Activated CD4-positive, alpha-beta T cell treated with anti-CD3 and anti-CD28 coated beads, Interleukin-2, amount 10 ng/mL, durations not matched to agents 24 days and 14 days (primary cell): Measurements from ENCODE around the gene LRRC73. TPM values are rescaled to one million over a fixed set of nuclear protein-coding genes. Genes with fewer than 3 reads are reported as not detected.
A peak's percentile ranks its signal among the peaks of the same experiment; 100 is the strongest.
"Not testable (repeated sequence)": the region's sequence is repeated elsewhere in the genome, so short reads cannot be mapped to it uniquely, and the experiment has no call there.

Source experiments
- DNase-seq: peaks from one replicate; pipeline ENCODE4 v3.0.0; 2022
- H3K27ac Mint-ChIP-seq: one replicate; pipeline ENCODE4 v1.8.0; 2022; ENCODE audit warnings: mild to moderate bottlenecking, mixed read lengths
- H3K27me3 Mint-ChIP-seq: one replicate; pipeline ENCODE4 v1.8.0; 2022; ENCODE audit warnings: mixed read lengths
- H3K36me3 Mint-ChIP-seq: one replicate; pipeline ENCODE4 v1.8.0; 2022; ENCODE audit warnings: low read depth, mild to moderate bottlenecking, mixed read lengths
- H3K4me1 Mint-ChIP-seq: one replicate; pipeline ENCODE4 v1.8.0; 2021; ENCODE audit warnings: mixed read lengths
- H3K4me3 Mint-ChIP-seq: one replicate; pipeline ENCODE4 v1.8.0; 2022; ENCODE audit warnings: mild to moderate bottlenecking, moderate library complexity, mixed read lengths
- H3K9me3 Mint-ChIP-seq: one replicate; pipeline ENCODE4 v1.8.0; 2021; ENCODE audit warnings: mixed read lengths
- intact Hi-C: fragments of 100-400 bp; cut with micrococcal nuclease; formaldehyde crosslinking; loops from one replicate; pipeline ENCODE4 v1.15.1; 2023
- total RNA-seq: library from RNA; stranded (reverse); gene quantifications from 2 replicates; pipeline ENCODE4 v1.2.3, GENCODE V29; 2022

LRRC73 gene, protein sequence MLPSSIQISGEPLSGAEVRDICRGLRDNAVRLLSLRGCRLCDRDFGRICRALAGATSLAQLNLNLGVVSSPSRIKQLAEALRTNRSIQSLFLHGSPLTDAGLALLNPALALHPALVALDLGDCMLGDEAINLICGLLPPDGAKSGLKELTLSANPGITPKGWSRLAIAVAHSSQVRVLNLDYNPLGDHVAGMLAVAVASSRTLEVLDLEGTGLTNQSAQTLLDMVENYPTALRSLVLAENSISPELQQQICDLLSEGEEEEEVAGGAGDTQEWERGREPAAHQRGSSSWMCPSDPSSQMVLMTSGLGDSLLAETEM
- total RNA-seq = 0.14 and 0.51 TPM in 2 replicates

DNA sequence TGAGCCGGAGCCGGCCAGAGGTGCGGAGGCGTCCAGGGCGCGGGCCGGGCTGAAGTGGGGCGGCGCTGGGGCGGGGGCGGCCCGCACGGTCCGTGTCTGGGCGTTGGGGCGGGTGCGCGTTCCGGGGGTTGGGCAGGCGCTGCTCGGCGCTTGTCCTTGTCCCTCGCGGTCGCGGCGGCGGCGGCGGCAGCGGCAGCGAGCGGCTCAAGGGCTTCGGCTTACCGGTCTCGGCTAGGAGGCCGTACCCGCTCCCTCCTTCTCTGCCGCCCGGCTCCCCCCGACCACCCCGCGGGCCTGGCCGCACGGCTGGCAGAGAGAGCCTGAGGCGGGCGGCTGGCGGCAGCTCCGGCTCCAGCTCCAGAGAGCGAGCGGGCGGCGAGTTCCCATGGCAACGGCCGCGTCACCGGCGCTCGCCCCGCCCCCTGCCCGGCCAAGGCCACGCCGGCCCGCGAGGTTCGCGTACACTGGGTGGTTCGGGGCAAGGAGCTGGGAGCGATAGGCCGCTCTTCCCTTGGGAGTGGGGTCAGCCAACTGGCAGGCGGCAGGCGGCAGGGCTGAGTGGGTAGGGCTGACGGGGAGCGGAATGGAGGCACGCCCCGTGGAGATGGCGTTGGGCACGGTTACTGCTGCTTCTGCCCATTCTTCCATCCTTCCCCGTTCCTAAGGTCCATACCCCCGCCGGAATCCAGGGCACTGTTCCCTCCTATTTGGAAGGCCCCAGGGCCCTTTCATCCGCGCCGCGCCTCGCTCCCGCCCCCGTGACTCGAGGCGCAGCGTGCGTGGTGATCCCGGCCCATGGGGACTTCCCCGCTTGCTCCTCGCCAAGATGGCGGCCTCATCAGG, at the start of gene LRRC73:
Gene LRRC73, minus strand, starts transcription at position 363 of the 843 bp plus-strand sequence. CDS start 561 bp downstream, outside the sequence.
- DNase-seq = peak; percentile 96
- Mint-ChIP-seq H3K9me3 (no peaks in the 10 kb centered on the region), H3K27ac (peak within 1 kb of the TSS; percentile 34), H3K36me3 (peaks cover 42% of the 10 kb centered on the region), H3K27me3 (peaks cover 19% of the 10 kb centered on the region), H3K4me1 (peaks cover 25% of the 10 kb centered on the region), H3K4me3 (peak within 1 kb of the TSS; percentile 84)
- intact Hi-C loops = no loop called here

DNA sequence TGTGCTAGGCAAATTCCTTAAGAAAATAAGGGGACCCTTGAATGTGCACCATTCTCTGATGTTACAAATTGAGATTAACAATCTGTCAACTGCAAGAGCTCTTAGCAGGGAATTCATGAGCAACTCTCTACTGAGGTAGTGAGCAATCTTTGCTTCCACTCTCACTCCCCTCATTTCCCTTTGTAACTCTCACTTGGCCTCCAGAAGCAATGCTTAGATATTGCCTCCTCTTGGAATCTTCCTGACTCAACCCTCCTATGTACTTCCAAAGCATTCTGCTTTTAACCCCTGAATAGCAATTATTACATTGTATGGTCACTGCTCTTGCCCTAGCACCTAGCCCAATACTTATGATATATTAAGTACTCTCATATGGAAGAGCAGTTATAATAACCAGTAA, 49.2 kb upstream of the LRRC73 start:
- H3K36me3 Mint-ChIP-seq = peaks cover 71% of the 10 kb centered on the region
- no peak overlapping the region for H3K4me3 Mint-ChIP-seq
- no peak for DNase-seq
- no peaks in the 10 kb centered on the region for H3K9me3 Mint-ChIP-seq
- intact Hi-C loops = no loop called here
- H3K27ac Mint-ChIP-seq = no peak overlapping the region
- no peaks in the 10 kb centered on the region for H3K4me1 Mint-ChIP-seq
- no peaks in the 10 kb centered on the region for H3K27me3 Mint-ChIP-seq

DNA sequence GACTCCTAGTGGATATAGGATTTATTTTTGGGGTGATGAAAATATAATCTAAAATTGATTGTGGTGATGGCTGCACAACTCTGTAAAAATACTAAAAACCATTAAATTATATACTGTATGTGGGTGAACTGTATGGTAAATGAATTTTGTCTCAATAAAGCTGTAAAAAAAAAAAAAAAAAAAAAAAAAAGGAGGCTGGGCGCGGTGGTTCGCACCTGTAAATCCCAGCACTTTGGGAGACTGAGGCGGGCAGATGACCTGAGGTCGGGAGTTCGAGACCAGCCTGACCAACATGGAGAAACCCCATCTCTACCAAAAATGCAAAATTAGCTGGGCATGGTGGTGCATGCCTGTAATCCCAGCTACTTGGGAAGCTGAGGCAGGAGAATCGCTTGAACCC, 47.5 kb upstream of the LRRC73 start:
- H3K4me1 Mint-ChIP-seq, H3K27me3 Mint-ChIP-seq, DNase-seq, intact Hi-C loops, H3K9me3 Mint-ChIP-seq, H3K4me3 Mint-ChIP-seq, H3K27ac Mint-ChIP-seq: not testable (repeated sequence)
- H3K36me3 Mint-ChIP-seq = peaks cover 74% of the 10 kb centered on the region

DNA sequence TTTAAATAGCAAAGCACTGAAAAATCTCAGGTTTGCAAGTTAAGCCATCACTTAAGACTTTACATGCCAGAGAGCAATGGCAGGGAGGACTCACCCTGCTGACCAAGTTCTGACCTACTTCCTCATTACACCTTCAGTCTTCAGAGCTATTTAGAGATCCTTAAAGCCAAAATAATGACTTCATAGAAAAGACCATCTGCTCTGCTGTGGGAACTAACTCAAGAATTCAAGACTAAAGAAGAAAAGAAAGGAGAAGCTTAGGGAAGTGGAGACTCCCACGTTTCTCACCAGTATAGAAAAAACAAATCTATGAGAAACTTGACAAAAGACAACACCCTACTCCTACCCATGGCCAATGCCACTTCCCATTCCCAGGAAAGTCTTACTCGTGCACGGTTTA, 37.1 kb upstream of the LRRC73 start:
- H3K4me1 Mint-ChIP-seq = peaks cover 1% of the 10 kb centered on the region
- H3K27ac Mint-ChIP-seq = no peak overlapping the region
- peaks cover 70% of the 10 kb centered on the region for H3K36me3 Mint-ChIP-seq
- no peaks in the 10 kb centered on the region for H3K9me3 Mint-ChIP-seq
- H3K27me3 Mint-ChIP-seq = no peaks in the 10 kb centered on the region
- H3K4me3 Mint-ChIP-seq = no peak overlapping the region
- intact Hi-C loops = no loop called here
- no peak for DNase-seq

DNA sequence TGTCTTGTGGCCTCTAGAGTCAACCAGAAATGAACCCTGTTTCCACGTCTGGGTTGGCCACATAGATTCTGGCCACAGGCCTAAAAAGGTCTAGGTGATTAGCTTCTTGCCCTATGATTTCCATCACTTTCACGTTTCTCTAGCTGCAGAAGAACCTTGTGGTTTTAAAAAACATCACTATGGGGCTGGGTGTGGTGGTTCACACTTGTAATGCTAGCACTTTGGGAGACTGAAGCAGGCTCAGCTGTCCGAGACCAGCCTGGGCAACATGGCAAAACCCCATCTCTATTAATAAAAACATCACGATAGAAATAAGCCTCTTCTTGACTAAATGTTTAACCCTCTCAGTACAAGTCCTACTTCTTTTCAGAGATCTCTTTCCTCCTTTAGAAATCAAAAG, 34.3 kb upstream of the LRRC73 start:
- Mint-ChIP-seq H3K36me3 (peaks cover 63% of the 10 kb centered on the region), H3K4me3 (no peak overlapping the region), H3K9me3 (no peaks in the 10 kb centered on the region), H3K4me1 (peaks cover 1% of the 10 kb centered on the region), H3K27ac (no peak overlapping the region), H3K27me3 (no peaks in the 10 kb centered on the region)
- intact Hi-C loops = no loop called here
- DNase-seq = no peak

DNA sequence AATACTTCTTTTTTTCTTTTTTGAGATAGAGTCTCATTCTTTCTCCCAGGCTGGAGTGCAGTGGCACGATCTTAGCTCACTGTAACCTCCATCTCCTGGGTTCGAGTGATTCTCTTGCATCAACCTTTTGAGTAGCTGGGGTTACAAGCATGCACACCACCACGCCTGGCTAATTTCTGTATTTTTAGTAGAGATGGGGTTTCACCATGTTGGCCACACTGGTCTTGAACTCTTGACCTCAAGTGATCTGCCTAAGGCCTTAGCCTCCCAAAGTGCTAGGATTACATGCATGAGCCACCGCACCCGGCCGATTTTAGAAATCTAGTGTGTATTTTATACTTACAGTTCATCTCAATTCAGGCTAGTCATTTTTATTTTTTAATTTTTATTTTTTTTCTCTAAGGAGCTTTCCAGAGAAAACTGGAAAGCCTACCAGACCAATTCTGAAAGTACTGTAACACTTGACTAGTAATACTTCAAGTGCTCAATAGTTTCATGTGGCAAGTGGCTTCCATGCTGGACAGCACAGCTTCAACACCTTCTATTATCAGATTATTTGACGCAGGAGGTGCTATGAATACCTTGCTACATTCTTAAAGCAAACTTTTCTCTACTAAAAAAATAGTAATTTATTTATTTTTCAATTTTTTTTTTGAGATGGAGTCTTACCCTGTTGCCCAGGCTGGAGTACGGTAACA, 31.8 kb upstream of the LRRC73 start:
- Mint-ChIP-seq H3K27me3 (no peaks in the 10 kb centered on the region), H3K27ac (no peak overlapping the region), H3K36me3 (peaks cover 64% of the 10 kb centered on the region), H3K4me1 (peaks cover 1% of the 10 kb centered on the region), H3K4me3 (no peak overlapping the region), H3K9me3 (no peaks in the 10 kb centered on the region)
- intact Hi-C loops = no loop called here
- no peak for DNase-seq

DNA sequence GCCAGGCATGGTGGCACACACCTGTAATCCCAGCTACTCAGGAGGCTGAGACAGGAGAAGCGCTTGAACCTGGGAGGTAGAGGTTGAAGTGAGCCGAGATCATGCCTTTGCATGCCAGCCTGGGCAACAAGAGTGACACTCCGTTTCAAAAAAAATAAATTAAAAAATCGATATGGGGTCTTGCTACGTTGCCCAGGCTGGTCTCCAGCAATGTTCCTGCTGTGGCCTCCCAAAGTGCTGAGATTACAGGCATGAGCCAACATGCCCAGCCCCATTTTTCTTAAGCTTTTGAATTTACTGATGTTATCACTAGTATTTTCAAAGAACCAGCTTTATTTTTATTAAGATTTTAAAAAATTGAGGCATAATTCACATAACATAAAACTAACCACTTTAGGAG, 30.4 kb upstream of the LRRC73 start:
- no peak overlapping the region for H3K27ac Mint-ChIP-seq
- H3K36me3 Mint-ChIP-seq = peaks cover 54% of the 10 kb centered on the region

DNA sequence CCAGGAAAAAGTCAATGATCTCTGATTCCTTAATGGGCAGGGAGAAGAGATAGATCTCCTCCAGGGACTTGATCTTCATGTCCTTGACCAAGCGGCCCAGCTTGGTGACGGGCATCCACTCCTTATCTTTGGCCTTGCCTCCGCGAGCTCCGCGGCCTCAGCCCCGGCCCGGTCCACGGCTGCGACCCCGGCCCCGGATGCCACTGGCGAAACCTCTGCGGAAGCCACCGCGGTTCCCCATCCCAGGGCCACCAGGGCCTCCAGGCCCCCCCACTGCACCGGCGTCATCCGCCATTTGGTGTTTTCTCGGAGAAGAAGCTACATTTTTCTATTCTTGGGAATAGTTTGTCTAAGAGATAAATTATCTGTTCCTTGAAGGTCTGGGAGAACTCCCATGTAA, 29.3 kb upstream of the LRRC73 start:
- DNase-seq, H3K4me1 Mint-ChIP-seq, H3K4me3 Mint-ChIP-seq, H3K27ac Mint-ChIP-seq, H3K9me3 Mint-ChIP-seq, intact Hi-C loops, H3K27me3 Mint-ChIP-seq: not testable (repeated sequence)
- H3K36me3 Mint-ChIP-seq = peaks cover 53% of the 10 kb centered on the region

More for the DNA sequence above, 30.4 kb upstream of the LRRC73 start:
- no peaks in the 10 kb centered on the region for H3K9me3 Mint-ChIP-seq
- no peak overlapping the region for H3K4me3 Mint-ChIP-seq
- peaks cover 1% of the 10 kb centered on the region for H3K4me1 Mint-ChIP-seq
- no peak for DNase-seq
- no peaks in the 10 kb centered on the region for H3K27me3 Mint-ChIP-seq
- intact Hi-C loops = no loop called here

DNA sequence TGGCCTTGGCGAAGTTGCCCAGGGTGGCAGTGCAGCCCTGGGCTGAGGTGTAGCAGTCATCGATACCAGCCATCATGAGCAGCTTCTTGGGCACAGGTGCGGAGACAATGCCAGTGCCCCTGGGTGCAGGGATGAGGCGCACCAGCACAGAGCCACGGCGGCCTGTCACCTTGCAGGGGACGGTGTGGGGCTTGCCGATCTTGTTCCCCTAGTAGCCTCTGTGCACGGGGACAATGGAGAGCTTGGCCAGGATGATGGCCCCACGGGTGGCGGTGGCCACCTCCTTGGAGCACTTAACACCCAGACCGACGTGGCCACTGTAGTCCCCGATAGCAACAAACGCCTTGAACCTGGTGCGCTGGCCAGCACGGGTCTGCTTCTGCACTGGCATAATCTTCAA, 28.8 kb upstream of the LRRC73 start:
- not testable (repeated sequence) for H3K4me3 Mint-ChIP-seq, H3K27me3 Mint-ChIP-seq
- H3K36me3 Mint-ChIP-seq = peaks cover 51% of the 10 kb centered on the region

DNA sequence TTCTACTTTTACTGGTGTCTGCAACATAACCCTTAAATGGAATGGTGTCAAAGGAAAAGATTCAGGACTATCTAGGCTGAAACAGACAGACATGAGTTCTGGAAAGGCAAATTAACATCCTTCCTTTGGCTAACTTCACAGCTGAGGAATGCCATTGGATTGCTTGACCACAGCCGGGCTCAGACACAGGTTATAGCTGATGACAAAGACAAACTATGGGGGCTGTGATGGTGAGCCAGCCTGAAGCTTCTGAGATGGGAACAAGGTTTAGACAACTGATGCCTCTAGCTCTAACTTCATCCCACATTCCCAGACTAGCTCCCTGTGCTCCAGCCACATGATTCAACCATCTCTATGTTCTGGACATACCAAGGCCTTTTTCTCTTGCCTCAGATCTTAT, 22.1 kb upstream of the LRRC73 start:
- peaks cover 3% of the 10 kb centered on the region for H3K4me1 Mint-ChIP-seq
- H3K36me3 Mint-ChIP-seq = peaks cover 63% of the 10 kb centered on the region

More for the DNA sequence above, 28.8 kb upstream of the LRRC73 start:
- H3K9me3 Mint-ChIP-seq, intact Hi-C loops, H3K27ac Mint-ChIP-seq, DNase-seq, H3K4me1 Mint-ChIP-seq: not testable (repeated sequence)

DNA sequence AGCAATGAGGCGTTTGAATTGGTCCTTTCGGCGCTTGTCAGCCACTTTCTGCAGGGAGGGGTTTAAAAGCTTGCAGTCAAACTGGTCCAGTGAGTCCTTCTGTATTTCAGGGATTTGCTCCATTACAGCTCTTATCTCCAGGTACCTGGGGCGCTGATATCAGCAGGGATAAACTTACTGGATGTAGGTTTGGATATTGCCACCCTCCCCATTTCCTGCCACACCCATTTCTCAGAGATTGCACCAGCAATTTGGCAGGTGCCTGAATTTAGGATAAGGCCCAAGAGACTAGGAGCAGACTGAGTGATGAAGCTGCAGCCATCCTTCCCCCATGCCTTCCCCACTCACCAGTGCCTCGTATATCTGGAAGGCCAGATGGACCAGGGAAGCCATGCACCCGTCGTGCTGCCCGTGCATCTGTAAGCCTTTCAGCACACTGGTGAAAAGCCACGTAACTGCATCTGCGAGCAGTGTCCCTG, 14.4 kb upstream of the LRRC73 start:
- Mint-ChIP-seq H3K9me3 (no peaks in the 10 kb centered on the region), H3K4me1 (peaks cover 5% of the 10 kb centered on the region), H3K27ac (no peak overlapping the region), H3K36me3 (peaks cover 85% of the 10 kb centered on the region), H3K4me3 (no peak overlapping the region), H3K27me3 (no peaks in the 10 kb centered on the region)
- intact Hi-C loops = no loop called here
- DNase-seq = no peak

More for the DNA sequence above, 22.1 kb upstream of the LRRC73 start:
- no peak overlapping the region for H3K27ac Mint-ChIP-seq
- DNase-seq = no peak
- intact Hi-C loops = no loop called here
- H3K4me3 Mint-ChIP-seq = no peak overlapping the region
- H3K27me3 Mint-ChIP-seq = no peaks in the 10 kb centered on the region
- no peaks in the 10 kb centered on the region for H3K9me3 Mint-ChIP-seq

DNA sequence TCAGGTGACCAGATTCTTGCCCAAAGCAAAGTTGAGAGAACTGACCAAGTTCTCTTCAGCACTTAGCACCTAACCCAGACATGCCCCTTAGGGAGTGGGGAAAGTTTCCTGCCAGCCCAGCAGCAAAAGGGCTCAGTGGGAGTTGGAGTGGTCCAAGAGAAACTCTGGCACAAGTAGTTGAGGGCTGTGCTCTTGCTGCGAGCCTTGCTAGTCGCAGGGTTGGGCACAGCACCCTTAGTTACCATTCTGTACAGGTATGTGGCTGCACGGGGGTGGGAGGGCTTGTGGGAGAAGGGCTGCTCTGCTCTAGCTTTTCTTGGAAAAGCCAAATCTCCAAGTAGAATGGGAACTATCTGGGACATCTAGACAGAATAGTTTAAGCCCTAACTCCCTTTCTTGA, 13.1 kb upstream of the LRRC73 start:
- no peak for DNase-seq
- Mint-ChIP-seq H3K36me3 (peaks cover 78% of the 10 kb centered on the region), H3K4me1 (peaks cover 5% of the 10 kb centered on the region), H3K9me3 (no peaks in the 10 kb centered on the region), H3K27ac (no peak overlapping the region), H3K27me3 (no peaks in the 10 kb centered on the region), H3K4me3 (no peak overlapping the region)
- intact Hi-C loops = no loop called here

DNA sequence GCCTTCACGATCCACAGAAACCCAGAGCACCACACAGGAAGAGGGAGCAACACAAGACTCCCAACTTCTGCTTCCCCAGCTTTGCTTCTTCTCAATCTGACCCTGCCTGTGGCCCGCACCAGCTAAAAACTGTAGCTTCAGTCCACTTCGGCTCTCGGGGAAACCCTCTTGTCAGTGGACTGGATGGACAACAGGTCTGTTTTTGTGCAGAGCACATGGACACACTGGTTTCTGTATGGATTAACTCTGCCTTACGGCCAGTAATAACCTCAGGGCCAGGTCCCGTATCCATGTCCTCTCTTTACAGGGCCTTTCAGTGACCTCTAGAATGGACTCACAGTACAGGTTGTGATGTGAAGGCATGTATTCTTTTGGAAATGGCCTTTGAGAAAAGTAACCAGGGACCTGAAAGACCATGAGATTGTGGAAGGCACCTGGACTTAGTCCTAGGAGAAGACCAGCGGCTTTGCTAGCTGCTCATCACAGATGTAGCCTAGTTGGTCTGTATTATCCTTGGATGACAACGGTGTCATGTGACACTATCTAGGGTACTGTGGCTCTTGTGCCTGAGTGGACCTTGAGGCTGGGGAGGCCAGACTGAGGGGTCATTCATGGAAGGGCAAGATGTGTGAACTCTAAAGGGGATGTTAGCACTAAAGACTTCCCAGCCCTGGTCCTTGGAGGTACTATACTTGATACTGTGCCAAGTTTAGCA, 12.6 kb upstream of the LRRC73 start:
- H3K9me3 Mint-ChIP-seq = no peaks in the 10 kb centered on the region
- intact Hi-C loops = no loop called here
- no peak overlapping the region for H3K4me3 Mint-ChIP-seq
- peak overlapping the region; percentile 30 for H3K27ac Mint-ChIP-seq
- H3K4me1 Mint-ChIP-seq = peaks cover 5% of the 10 kb centered on the region
- no peak for DNase-seq
- H3K27me3 Mint-ChIP-seq = no peaks in the 10 kb centered on the region
- peaks cover 72% of the 10 kb centered on the region for H3K36me3 Mint-ChIP-seq
